IMR-90 (cell line): ENCODE measurements around the gene ADARB2. TPM values are rescaled to one million over a fixed set of nuclear protein-coding genes. Genes with fewer than 3 reads are reported as not detected.

Experiments
- ATAC-seq: fragments of 200-7000 bp; cut with Tn5 transposase; 2 replicates; pipeline ENCODE4 v1.9.1; 2020; ENCODE audit warnings: low read depth, mild to moderate bottlenecking, moderate library complexity
- BruUV-seq: library from RNA; stranded (reverse); fragments of 400-500 nt; replicated peaks from 2 replicates; lab custom pipeline; 2021; lab: Mats Ljungman, UMichigan
- CTCF ChIA-PET: fragments of 300-600 bp; formaldehyde crosslinking; extraction: SDS; loops from one replicate; lab custom pipeline; 2021; ENCODE audit warnings: antibody characterized with exemption; lab: Yijun Ruan, JAX
- POLR2A ChIA-PET: fragments of 300-600 bp; sonication (Branson Sonifier 250); formaldehyde crosslinking; loops from one replicate; lab custom pipeline; 2022; ENCODE audit warnings: antibody characterized with exemption; ENCODE audit not compliant: unreplicated experiment; lab: Charles Lee
- DNase-seq: peaks from one replicate; pipeline ENCODE4 v3.0.0; 2013
- H2AFZ ChIP-seq: replicated peaks from 2 replicates; pipeline ENCODE3; 2013; ENCODE audit warnings: low read length, mild to moderate bottlenecking; ENCODE audit not compliant: poor library complexity
- H2AK5ac ChIP-seq: 2 replicates; pipeline ENCODE4 v1.6.1; 2013; ENCODE audit warnings: low read depth, low read length, inconsistent platforms
- H2AK9ac ChIP-seq: replicated peaks from 2 replicates; pipeline ENCODE3; 2013; ENCODE audit warnings: mild to moderate bottlenecking, low read depth, low read length, moderate library complexity; ENCODE audit not compliant: poor library complexity
- H2BK120ac ChIP-seq: 2 replicates; pipeline ENCODE4 v1.6.1; 2013; ENCODE audit warnings: low read depth, low read length, inconsistent platforms
- H2BK15ac ChIP-seq: 3 replicates; pipeline ENCODE4 v1.6.1; 2013; ENCODE audit warnings: low read depth, low read length, inconsistent platforms
- H2BK20ac ChIP-seq: 2 replicates; pipeline ENCODE4 v1.6.1; 2013; ENCODE audit warnings: low read depth, mild to moderate bottlenecking, inconsistent platforms, low read length, moderate library complexity
- H2BK5ac ChIP-seq: 2 replicates; pipeline ENCODE4 v1.6.1; 2013; ENCODE audit warnings: mild to moderate bottlenecking, low read depth, low read length, inconsistent platforms; ENCODE audit not compliant: poor library complexity, severe bottlenecking
- H3K14ac ChIP-seq: replicated peaks from 2 replicates; pipeline ENCODE4 v1.6.1; 2013; ENCODE audit warnings: low read depth, low read length, inconsistent platforms
- H3K18ac ChIP-seq: 2 replicates; pipeline ENCODE4 v1.6.1; 2013; ENCODE audit warnings: low read depth, low read length, control low read depth
- H3K23ac ChIP-seq: 2 replicates; pipeline ENCODE4 v1.6.1; 2013; ENCODE audit warnings: low read depth, low read length, inconsistent platforms
- H3K27ac ChIP-seq: 2 replicates; pipeline ENCODE4 v1.5.1; 2013; ENCODE audit warnings: mild to moderate bottlenecking, control low read depth, low read length; ENCODE audit not compliant: insufficient read depth
- H3K27me3 ChIP-seq: 2 replicates; pipeline ENCODE4 v1.6.1; 2013; ENCODE audit warnings: low read length; ENCODE audit not compliant: control insufficient read depth, insufficient read depth
- H3K36me3 ChIP-seq: 2 replicates; pipeline ENCODE4 v1.6.1; 2013; ENCODE audit warnings: low read length, mixed read lengths; ENCODE audit not compliant: control insufficient read depth, insufficient read depth
- H3K4ac ChIP-seq: 2 replicates; pipeline ENCODE4 v1.6.1; 2013; ENCODE audit warnings: low read depth, low read length, inconsistent platforms
- H3K4me1 ChIP-seq: 2 replicates; pipeline ENCODE4 v1.6.1; 2013; ENCODE audit warnings: low read length, mixed read lengths; ENCODE audit not compliant: control insufficient read depth, insufficient read depth
- H3K4me2 ChIP-seq: 2 replicates; pipeline ENCODE4 v1.6.1; 2013; ENCODE audit warnings: low read depth, mild to moderate bottlenecking, control low read depth, low read length, moderate library complexity
- H3K4me3 ChIP-seq: 2 replicates; pipeline ENCODE4 v1.5.1; 2013; ENCODE audit warnings: low read depth, mild to moderate bottlenecking, control low read depth, low read length, moderate library complexity; ENCODE audit not compliant: insufficient read depth
- H3K56ac ChIP-seq: 2 replicates; pipeline ENCODE4 v1.6.1; 2013; ENCODE audit warnings: low read length, inconsistent platforms; ENCODE audit not compliant: insufficient read depth; ENCODE audit errors: extremely low read depth
- H3K79me1 ChIP-seq, 2 experiments: 2 replicates each; pipeline ENCODE4 v1.6.1; 2013; ENCODE audit warnings: low read length in 2 of 2, inconsistent platforms in 1 of 2, low read depth in 1 of 2
- H3K9ac ChIP-seq: 2 replicates; pipeline ENCODE4 v1.6.1; 2013; ENCODE audit warnings: low read depth, low read length, control low read depth
- H3K9me1 ChIP-seq: 2 replicates; pipeline ENCODE4 v1.6.1; 2013; ENCODE audit warnings: low read length, inconsistent platforms; ENCODE audit not compliant: insufficient read depth
- H3K9me3 ChIP-seq: 2 replicates; pipeline ENCODE4 v1.6.1; 2013; ENCODE audit warnings: low read length; ENCODE audit not compliant: control insufficient read depth, insufficient read depth
- H4K20me1 ChIP-seq: 2 replicates; pipeline ENCODE4 v1.6.1; 2013; ENCODE audit warnings: low read length, inconsistent platforms; ENCODE audit not compliant: insufficient read depth
- H4K5ac ChIP-seq: 2 replicates; pipeline ENCODE4 v1.6.1; 2013; ENCODE audit warnings: mild to moderate bottlenecking, low read depth, low read length, control low read depth
- H4K8ac ChIP-seq, 2 experiments: 2 replicates each; pipeline ENCODE4 v1.6.1; 2013; ENCODE audit warnings: low read depth in 2 of 2, low read length in 2 of 2, control low read depth in 1 of 2, inconsistent platforms in 1 of 2
- H4K91ac ChIP-seq: 2 replicates; pipeline ENCODE4 v1.6.1; 2013; ENCODE audit warnings: low read depth, low read length, inconsistent platforms; ENCODE audit not compliant: insufficient read depth
- BHLHE40 ChIP-seq: fragments of 150-350 bp; IDR thresholded peaks from 2 replicates; pipeline ENCODE4 v1.6.1; 2016; ENCODE audit warnings: mild to moderate bottlenecking, low read depth, low read length
- WGBS, 2 experiments: methylation state at CpG; one replicate each; pipeline versions ENCODE4 v1.1.5 to v1.1.7; 2013; ENCODE audit warnings: missing lambda C conversion rate in 2 of 2; ENCODE audit not compliant: insufficient read length in 1 of 2; ENCODE audit errors: extremely low coverage in 2 of 2; 5-methylcytosine and 5-hydroxymethylcytosine counted together
- dilution Hi-C: fragments of 300-500 bp; cut with HindIII; formaldehyde crosslinking; loops from one replicate; pipeline ENCODE4 v1.14.3; 2018; ENCODE audit warnings: low sequenced_read_pairs; ENCODE audit not compliant: unreplicated experiment
- in situ Hi-C: fragments of 300-500 bp; cut with MboI; formaldehyde crosslinking; loops from 3 replicates; pipeline ENCODE4 v1.14.3; 2019; ENCODE audit warnings: low sequenced_read_pairs, inconsistent platforms, mixed read lengths
- intact Hi-C: fragments of 100-400 bp; cut with micrococcal nuclease; formaldehyde crosslinking; loops from 2 replicates; pipeline ENCODE4 v1.10.0; 2022
- polyA plus RNA-seq, 3 experiments: library from polyadenylated mRNA; depleted of rRNA; stranded (reverse); fragments of >200 nt; gene quantifications; 2 replicates each; pipeline ENCODE4 v1.2.3, GENCODE V29; 2012; ENCODE audit warnings: low replicate concordance in 1 of 3
- total RNA-seq: library from RNA; depleted of rRNA; stranded (reverse); fragments of >200 nt; gene quantifications from 2 replicates; pipeline ENCODE4 v1.2.3, GENCODE V29; 2012

ADARB2 gene
- total and polyA plus RNA-seq, 2 of the 4 experiments (the other 2 are of a cell fraction) = not detected

- ATAC-seq (no peak), DNase-seq (no peak)
- Histone ChIP-seq H2AK5ac (no peak overlapping the region), H4K5ac (no peak overlapping the region), H4K8ac (no peak overlapping the region), H3K36me3 (no peaks in the 10 kb centered on the region), H3K27ac (no peak overlapping the region), H3K27me3 (no peaks in the 10 kb centered on the region), H3K56ac (no peak overlapping the region), H3K9me1 (no peaks in the 10 kb centered on the region), H3K4me2 (no peak overlapping the region), H2BK15ac (no peak overlapping the region), H3K23ac (no peak overlapping the region), H3K79me1 (no peaks in the 10 kb centered on the region), H3K9ac (no peak overlapping the region), H2AK9ac (no peak overlapping the region), H3K18ac (no peak overlapping the region), H3K4ac (no peak overlapping the region), H2BK120ac (no peak overlapping the region), H4K91ac (no peak overlapping the region), H3K4me1 (no peaks in the 10 kb centered on the region), H2BK20ac (no peak overlapping the region), H3K4me3 (no peak overlapping the region), H4K20me1 (no peaks in the 10 kb centered on the region), H2AFZ (no peak overlapping the region), H2BK5ac (no peak overlapping the region), H3K14ac (no peak overlapping the region), H3K9me3 (peaks cover 23% of the 10 kb centered on the region)
- 8% methylated on average over 11 of the region's 43 CpGs; no CpG with 5 or more reads in 1 of the 2 experiments for WGBS, 2 experiments
- CTCF ChIA-PET = no interaction called here
- POLR2A ChIA-PET = no interaction called here
- BruUV-seq = no TSS peak
- dilution Hi-C loops (no loop called here), intact Hi-C loops (no loop called here), in situ Hi-C loops (no loop called here)
- no peak for TF ChIP-seq BHLHE40
These were observed 967 bp downstream of the ADARB2 start for GRCh38 chr10:1736144-1736971.
